K562 (cell line): ENCODE results near the gene NRXN2. TPM values are rescaled to one million over a fixed set of nuclear protein-coding genes. Genes with fewer than 3 reads are reported as not detected.
A peak's percentile ranks its signal among the peaks of the same experiment; 100 is the strongest.

ENCODE experiments used
- ADNP ChIP-seq: fragments of 200-800 bp; sonication (Bioruptor generic); IDR thresholded peaks from 2 replicates; pipeline ENCODE4 v1.6.1; 2016; ENCODE audit warnings: missing genetic modification characterization, missing compliant biosample characterization
- CUX1 ChIP-seq: fragments of 200-800 bp; sonication (Bioruptor generic); IDR thresholded peaks from 2 replicates; pipeline ENCODE4 v1.6.1; 2016; ENCODE audit warnings: missing genetic modification characterization, missing compliant biosample characterization
- GABPA ChIP-seq: fragments of 200-800 bp; sonication (Bioruptor generic); conservative IDR thresholded peaks from 2 replicates; pipeline ENCODE4 v1.6.1; 2016; ENCODE audit warnings: low read depth, missing genetic modification characterization, missing compliant biosample characterization
- GABPB1 ChIP-seq: sonication (generic); formaldehyde crosslinking; IDR thresholded peaks from 2 replicates; pipeline ENCODE4 v1.8.0; 2022; ENCODE audit warnings: mild to moderate bottlenecking, missing genetic modification reagents
- HLTF ChIP-seq: fragments of 450-650 bp; IDR thresholded peaks from 2 replicates; pipeline ENCODE4 v1.6.1; 2016
- RBBP5 ChIP-seq: fragments of 200-600 bp; sonication (generic); IDR thresholded peaks from 2 replicates; pipeline ENCODE4 v1.6.1; 2012; ENCODE audit warnings: borderline replicate concordance, mild to moderate bottlenecking, low read length, control low read depth, inconsistent platforms; ENCODE audit not compliant: insufficient read depth, poor library complexity, severe bottlenecking
- SREBF2 ChIP-seq: sonication (generic); formaldehyde crosslinking; IDR thresholded peaks from 2 replicates; pipeline ENCODE4 v1.4.0; 2020; ENCODE audit warnings: mild to moderate bottlenecking, missing genetic modification reagents
- TAF1 ChIP-seq: IDR thresholded peaks from 2 replicates; pipeline ENCODE4 v1.6.1; 2011; ENCODE audit warnings: mild to moderate bottlenecking, low read length, moderate library complexity; ENCODE audit not compliant: insufficient read depth, control insufficient read depth, severe bottlenecking; ENCODE audit errors: extremely low read depth
- ZNF41 ChIP-seq: fragments of 250-450 bp; sonication (Bioruptor Pico); conservative IDR thresholded peaks from 2 replicates; pipeline ENCODE4 v1.4.0; 2020; ENCODE audit warnings: mild to moderate bottlenecking
- ZNF561 ChIP-seq: fragments of 450-650 bp; formaldehyde crosslinking; conservative IDR thresholded peaks from 2 replicates; pipeline ENCODE4 v1.4.0; 2020; ENCODE audit warnings: mild to moderate bottlenecking, moderate library complexity
- polyA plus RNA-seq, 8 experiments: library from polyadenylated mRNA; depleted of rRNA in 4 of 8; stranded (reverse) in 5 of 8; unstranded in 3 of 8; fragments of >200 nt; fragmentation: Nextera tagmentation in 2 of 8; fragmentation: Illumina TruSeq in 1 of 8; extraction: Ambion mirVana in 2 of 8; extraction: Trizol in 1 of 8; gene quantifications; 2 replicates each; pipeline versions ENCODE4 v1.2.1 to v1.2.3, GENCODE V29; 2011 to 2014; ENCODE audit warnings: inconsistent platforms in 1 of 8, missing spikeins in 1 of 8
- total RNA-seq, 7 experiments: library from RNA; depleted of rRNA in 6 of 7; stranded (reverse); fragments of >200 nt in 6 of 7; fragmentation: Illumina TruSeq in 2 of 7; extraction: Trizol in 2 of 7; gene quantifications; 2 replicates each; pipeline versions ENCODE4 v1.2.1 to v1.2.3, GENCODE V29; 2011 to 2021; ENCODE audit warnings: low replicate concordance in 1 of 7
- TF ChIP-seq, protein P1 (sequence below): fragments of 150-350 bp; IDR thresholded peaks from 2 replicates; pipeline ENCODE4 v1.6.1; 2014; ENCODE audit warnings: low read depth, mild to moderate bottlenecking, low read length, borderline replicate concordance
- TF ChIP-seq, protein P2 (sequence below): fragments of 450-650 bp; formaldehyde crosslinking; IDR thresholded peaks from 2 replicates; pipeline ENCODE4 v1.4.0; 2022; ENCODE audit warnings: mild to moderate bottlenecking, moderate library complexity
- TF ChIP-seq, protein P3 (sequence below): fragments of 450-650 bp; formaldehyde crosslinking; IDR thresholded peaks from 2 replicates; pipeline ENCODE4 v1.4.0; 2020; ENCODE audit warnings: mild to moderate bottlenecking
- TF ChIP-seq, protein P4 (sequence below): IDR thresholded peaks from 3 replicates; pipeline ENCODE4 v1.6.1; 2011; ENCODE audit warnings: borderline replicate concordance, mild to moderate bottlenecking; ENCODE audit not compliant: insufficient read length, insufficient read depth

NRXN2 gene
- total and polyA plus RNA-seq, 9 of the 15 experiments (the other 6 are each of a cell fraction or from before 2014, with no cell fraction given): 0.07 to 0.47 (median 0.15) TPM; not detected in 4

DNA sequence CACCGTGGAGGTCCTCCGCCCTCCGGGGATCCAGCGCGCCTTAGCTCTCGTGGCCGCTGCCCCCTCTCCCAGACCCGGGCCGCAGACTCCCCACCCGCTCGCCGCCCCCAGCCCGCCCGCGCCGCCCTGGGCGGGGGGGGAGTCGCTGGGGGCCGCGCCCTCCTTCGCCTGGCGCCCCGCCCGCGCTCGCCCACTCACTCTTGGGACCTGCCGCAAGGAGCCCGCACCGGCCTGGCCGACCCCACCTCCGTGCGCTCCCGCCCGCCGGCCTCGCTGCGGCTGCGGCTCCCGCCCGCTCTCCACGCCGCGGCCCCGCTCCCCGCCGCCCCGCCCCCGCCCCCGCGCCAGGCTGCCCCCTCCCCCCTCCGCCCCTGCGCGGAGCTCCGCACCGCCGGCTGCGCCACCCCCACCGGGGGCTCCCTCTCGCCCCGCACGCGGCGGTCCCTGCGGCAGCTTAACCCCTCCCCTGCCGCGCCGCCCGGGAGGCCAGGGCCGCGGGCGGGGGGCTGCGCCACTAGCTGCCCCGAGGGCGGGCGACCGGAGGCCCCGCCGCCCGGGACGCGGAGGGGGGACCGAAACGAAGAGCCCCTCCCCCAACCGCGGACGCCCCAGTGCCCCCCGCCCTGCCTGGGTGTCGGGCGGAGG is 21.7 kb upstream of the NRXN2 start (continued):
- TF ChIP-seq, protein P1, sequence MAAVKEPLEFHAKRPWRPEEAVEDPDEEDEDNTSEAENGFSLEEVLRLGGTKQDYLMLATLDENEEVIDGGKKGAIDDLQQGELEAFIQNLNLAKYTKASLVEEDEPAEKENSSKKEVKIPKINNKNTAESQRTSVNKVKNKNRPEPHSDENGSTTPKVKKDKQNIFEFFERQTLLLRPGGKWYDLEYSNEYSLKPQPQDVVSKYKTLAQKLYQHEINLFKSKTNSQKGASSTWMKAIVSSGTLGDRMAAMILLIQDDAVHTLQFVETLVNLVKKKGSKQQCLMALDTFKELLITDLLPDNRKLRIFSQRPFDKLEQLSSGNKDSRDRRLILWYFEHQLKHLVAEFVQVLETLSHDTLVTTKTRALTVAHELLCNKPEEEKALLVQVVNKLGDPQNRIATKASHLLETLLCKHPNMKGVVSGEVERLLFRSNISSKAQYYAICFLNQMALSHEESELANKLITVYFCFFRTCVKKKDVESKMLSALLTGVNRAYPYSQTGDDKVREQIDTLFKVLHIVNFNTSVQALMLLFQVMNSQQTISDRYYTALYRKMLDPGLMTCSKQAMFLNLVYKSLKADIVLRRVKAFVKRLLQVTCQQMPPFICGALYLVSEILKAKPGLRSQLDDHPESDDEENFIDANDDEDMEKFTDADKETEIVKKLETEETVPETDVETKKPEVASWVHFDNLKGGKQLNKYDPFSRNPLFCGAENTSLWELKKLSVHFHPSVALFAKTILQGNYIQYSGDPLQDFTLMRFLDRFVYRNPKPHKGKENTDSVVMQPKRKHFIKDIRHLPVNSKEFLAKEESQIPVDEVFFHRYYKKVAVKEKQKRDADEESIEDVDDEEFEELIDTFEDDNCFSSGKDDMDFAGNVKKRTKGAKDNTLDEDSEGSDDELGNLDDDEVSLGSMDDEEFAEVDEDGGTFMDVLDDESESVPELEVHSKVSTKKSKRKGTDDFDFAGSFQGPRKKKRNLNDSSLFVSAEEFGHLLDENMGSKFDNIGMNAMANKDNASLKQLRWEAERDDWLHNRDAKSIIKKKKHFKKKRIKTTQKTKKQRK: no peak
- TF ChIP-seq GABPB1 (CRISPR knock-in tag) (no peak), SREBF2 (CRISPR knock-in tag) (no peak), ZNF561 (no peak), TAF1 (peak; percentile 2), HLTF (no peak), ADNP (tag) (0 out of 2 replicates have a peak, but pooled peaks have one; percentile 27), GABPA (tag) (no peak), ZNF41 (CRISPR knock-in tag) (no peak), RBBP5 (no peak), CUX1 (CRISPR knock-in tag) (no peak)
- TF ChIP-seq, protein P2, sequence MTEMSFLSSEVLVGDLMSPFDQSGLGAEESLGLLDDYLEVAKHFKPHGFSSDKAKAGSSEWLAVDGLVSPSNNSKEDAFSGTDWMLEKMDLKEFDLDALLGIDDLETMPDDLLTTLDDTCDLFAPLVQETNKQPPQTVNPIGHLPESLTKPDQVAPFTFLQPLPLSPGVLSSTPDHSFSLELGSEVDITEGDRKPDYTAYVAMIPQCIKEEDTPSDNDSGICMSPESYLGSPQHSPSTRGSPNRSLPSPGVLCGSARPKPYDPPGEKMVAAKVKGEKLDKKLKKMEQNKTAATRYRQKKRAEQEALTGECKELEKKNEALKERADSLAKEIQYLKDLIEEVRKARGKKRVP (CRISPR knock-in tag): no peak
- TF ChIP-seq, protein P3, sequence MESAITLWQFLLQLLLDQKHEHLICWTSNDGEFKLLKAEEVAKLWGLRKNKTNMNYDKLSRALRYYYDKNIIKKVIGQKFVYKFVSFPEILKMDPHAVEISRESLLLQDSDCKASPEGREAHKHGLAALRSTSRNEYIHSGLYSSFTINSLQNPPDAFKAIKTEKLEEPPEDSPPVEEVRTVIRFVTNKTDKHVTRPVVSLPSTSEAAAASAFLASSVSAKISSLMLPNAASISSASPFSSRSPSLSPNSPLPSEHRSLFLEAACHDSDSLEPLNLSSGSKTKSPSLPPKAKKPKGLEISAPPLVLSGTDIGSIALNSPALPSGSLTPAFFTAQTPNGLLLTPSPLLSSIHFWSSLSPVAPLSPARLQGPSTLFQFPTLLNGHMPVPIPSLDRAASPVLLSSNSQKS: no peak
- TF ChIP-seq, protein P4, sequence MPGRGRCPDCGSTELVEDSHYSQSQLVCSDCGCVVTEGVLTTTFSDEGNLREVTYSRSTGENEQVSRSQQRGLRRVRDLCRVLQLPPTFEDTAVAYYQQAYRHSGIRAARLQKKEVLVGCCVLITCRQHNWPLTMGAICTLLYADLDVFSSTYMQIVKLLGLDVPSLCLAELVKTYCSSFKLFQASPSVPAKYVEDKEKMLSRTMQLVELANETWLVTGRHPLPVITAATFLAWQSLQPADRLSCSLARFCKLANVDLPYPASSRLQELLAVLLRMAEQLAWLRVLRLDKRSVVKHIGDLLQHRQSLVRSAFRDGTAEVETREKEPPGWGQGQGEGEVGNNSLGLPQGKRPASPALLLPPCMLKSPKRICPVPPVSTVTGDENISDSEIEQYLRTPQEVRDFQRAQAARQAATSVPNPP: no peak
